Activated gamma-delta T cell (primary cell): ENCODE results near the gene TUBA4A.
A peak's percentile ranks its signal among the peaks of the same experiment; 100 is the strongest.
"Not testable (repeated sequence)": the region's sequence is repeated elsewhere in the genome, so short reads cannot be mapped to it uniquely, and the experiment has no call there.

ENCODE experiments used
- DNase-seq: peaks from one replicate; lab custom pipeline; 2025; lab: John Stamatoyannopoulos, UW

The TUBA4A gene

DNA sequence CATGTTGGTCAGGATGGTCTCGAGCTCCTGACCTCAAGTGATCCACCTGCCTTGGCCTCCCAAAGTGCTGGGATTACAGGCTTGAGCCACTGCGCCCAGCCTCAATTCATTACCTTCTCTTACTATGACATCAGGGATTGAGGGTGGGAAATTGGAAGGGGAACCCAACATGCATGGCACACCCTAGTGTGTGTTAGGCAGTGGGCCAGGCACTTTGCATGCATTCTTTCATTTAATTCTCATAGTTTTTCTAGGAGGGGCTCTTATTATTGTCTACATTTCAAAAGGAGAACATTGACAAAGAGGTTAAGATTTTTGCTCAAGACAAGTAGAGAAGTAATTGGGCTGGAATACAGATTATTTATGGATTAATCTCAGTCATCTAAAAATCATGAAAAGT lies 14.6 kb upstream of the TUBA4A start:
- DNase-seq = no peak

DNA sequence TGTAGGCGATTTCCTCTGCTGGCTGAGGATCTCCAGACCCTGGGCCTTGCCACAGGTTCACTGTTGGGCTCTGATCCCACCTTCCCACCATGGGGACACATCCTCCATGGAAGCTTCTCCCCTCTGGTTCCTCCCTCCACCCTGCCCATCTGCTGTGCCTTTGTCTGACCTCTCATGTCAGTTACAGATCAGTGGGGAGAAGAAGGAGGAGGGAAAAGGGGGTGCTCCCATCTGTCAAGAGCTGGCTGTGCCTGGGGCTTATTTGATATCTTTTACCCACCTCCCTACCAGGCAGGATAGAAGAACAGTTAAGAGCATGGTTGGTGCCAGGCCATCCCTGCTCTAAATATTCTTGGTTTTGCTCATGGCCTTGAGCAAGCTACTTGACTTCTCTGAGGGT lies 13.2 kb upstream of the TUBA4A start:
- no peak for DNase-seq

DNA sequence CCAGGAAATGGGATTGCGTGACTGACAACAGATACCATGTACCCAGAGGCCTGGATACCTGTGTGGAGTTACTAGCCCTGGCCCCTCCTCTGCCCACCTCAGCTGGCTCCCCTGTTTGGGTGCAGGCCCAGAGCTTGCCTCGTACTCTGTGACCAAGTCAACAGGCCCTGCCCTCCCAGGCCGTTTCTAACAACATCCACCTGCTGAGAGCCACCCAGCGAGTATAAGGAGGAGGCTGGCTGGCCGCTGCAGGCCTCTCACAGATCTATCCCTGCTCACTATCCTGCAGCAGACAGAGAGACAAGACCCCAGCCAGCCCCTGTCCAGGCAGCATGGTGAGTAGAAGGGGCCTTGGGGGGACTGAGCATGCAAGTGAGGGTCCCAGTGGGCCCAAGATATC lies 12.5 kb upstream of the TUBA4A start:
- no peak for DNase-seq

DNA sequence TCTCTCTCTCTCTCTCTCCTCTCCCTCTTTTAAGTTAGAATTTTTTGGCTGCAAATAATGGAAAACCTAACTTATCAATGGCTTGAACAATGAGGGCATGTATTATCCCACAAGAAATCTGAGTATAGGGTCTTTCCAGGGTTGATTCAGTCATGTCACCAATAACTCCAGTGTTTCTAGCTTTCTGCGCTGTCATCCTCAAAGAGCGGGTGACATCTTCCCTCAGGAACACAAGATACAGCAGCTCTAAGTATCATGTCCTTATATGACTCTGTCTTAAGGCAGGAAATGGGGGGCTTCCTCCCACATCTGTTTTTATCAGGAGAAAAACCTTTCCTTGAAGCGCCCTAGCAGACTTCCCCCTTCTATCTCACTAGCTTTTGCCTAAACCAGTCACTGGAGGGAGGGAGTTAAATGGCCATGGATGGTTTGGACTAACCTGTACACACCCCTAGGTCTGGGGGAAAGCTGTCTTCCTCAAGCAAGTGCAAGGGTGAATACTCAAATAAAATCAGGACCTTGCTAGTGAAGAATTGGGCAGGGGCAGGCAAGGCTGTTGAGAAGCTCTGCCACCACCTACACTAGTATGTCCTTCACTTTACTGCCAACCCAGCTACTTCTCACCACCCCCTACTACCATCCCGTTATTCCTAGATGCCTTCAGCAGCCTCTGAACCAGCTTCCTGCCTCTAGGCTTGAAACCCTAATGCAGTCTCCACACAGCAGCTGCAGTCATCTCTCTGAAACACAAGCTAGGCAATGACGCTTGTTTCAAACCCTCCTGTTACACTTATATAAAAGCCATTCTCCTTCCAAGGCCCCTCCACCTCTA lies 7.5 kb upstream of the TUBA4A start:
- no peak for DNase-seq

DNA sequence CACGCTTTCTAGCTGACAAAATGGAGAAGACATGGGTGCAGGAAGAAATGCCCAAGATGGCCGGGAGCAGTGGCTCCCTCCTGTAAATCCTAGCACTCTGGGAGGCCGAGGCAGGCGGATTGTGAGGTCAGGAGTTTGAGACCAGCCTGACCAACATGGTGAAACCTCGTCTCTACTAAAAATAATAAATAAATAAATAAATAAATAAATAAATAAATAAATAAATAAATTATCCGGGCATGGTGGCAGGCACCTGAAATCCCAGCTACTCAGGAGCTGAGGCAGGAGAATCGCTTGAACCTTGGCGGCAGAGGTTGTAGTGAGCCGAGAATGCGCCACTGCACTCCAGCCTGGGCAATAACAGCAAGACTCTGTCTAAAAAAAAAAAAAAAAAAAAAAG lies 5.2 kb upstream of the TUBA4A start:
- not testable (repeated sequence) for DNase-seq

DNA sequence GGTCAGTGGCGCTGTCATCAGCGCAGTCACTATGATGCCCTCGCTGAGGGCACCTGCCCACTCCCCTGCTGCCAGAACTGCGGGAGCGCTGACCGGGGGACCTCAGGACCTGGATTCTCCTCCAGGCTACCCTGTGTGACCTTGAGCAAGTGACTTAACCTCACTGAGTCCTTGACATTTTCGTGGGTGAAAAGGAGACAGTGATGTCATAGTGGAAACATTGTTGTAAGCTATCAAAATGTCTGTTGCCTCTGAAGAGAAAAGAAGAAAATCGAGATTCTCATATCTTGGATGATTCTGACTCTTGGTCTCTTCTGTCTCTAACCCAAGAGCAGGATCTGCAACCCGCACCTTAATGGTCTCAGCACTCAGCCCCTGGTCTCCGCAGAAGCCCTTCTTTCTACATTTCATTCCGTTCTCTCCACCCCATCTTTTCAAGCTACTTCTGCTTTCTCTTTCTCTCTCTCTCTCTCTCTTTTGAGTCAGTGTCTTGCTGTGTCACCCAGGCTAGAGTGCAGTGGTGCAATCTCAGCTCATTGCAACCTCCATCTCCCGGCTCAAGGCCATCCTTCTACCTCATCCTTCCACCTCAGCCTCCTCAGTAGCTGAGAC lies 978 bp upstream of the TUBA4A start:
- DNase-seq = no peak

- DNase-seq = peak; percentile 34
Observed at GRCh38 chr2:219252900-219253752, 592 bp downstream of the TUBA4A start, which contains the start of gene TUBA4B. TUBA4B (plus strand) TSS chr2:219253243; CDS start chr2:219253408, 165 bp downstream.

DNA sequence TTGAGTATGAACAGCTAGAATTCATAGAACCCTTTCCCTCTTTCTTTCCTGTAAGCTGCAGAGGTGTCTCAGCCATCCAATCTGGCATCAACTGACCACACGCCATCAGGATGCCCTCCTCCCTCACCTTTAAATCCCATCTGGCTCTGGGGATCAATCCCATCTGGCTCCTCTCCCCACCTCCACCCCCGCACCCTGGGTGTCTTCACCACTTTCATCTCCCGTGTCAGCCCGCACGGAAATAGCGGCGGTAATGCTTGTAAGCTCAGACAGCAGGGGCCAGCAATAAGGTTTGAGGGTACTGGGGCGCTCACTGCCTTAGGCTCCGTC lies 1.2 kb downstream of the TUBA4A start:
- no peak for DNase-seq

- no peak for DNase-seq
Observed at GRCh38 chr2:219252084-219252483, 1.6 kb downstream of the TUBA4A start.

GRCh38 chr2:219251656-219252055 lies 2.1 kb downstream of the TUBA4A start:
- DNase-seq = no peak

- no peak for DNase-seq
Observed at GRCh38 chr2:219250049-219250781, 3.5 kb downstream of the TUBA4A start.

GRCh38 chr2:219249203-219249980 lies 4.3 kb downstream of the TUBA4A start:
- no peak for DNase-seq

DNA sequence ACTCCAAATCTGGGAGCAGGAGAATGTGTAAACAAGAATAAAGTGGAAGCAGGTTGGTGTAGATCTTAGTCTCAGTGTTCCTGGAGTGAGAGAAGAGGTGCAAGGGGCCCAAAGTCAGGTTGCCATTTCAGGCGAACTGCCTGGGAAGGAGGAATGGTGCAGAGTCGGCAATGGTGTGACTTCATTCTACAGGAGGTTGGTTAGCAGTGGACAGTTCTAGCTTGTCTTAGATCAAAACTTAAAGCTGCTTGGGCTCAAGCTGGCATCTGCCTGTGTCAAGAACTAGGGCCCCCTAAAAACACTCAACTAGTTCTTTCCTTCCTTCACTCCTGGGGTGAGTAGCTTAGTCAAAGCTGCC lies 4.9 kb downstream of the TUBA4A start:
- DNase-seq = no peak

GRCh38 chr2:219247678-219248642 lies 5.8 kb downstream of the TUBA4A start:
- DNase-seq = no peak

GRCh38 chr2:219246559-219246958 lies 7.2 kb downstream of the TUBA4A start:
- DNase-seq = no peak

DNA sequence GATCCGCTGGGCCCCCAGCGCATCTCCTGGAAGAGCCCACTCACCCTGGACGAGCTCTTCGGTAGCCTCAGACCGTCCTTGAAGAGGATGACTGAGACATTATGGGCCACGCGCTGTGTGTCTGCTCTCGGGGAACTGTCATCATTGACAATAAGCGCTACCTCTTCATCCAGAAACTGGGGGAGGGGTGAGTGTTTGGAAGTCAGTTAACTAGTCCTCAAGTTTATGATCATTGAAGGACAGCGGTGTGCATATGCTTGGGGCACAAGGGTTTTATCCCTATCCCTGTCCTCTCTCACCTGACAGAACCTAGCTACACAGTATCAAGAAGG lies 7.9 kb downstream of the TUBA4A start:
- DNase-seq = no peak

GRCh38 chr2:219245148-219245898 lies 8.4 kb downstream of the TUBA4A start, which contains the start of the genes GLB1L and STK16:
GLB1L (minus strand) TSS chr2:219245444; CDS start chr2:219243573, 1,871 bp downstream.
STK16 (plus strand) TSS chr2:219245479; CDS start chr2:219246000, 521 bp downstream.
- DNase-seq = peak; percentile 77

DNA sequence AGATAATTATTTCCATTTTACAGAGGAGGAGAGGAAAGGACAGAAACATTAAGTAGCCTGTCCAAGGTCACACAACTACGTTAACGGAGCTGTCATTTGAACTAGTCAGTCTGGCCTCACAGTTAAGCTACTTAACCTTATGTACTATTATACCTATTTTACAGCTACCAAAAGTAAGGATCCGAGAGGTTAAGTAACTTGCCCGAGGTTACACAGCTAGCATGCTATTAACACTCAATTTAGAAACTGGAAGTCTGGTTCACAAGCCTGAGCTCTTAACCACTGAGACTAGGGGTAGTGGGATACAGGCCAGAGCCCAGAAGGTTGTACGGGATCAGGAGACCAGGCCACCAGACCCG lies 8.9 kb downstream of the TUBA4A start:
- no peak for DNase-seq

- no peak for DNase-seq
Observed at GRCh38 chr2:219243291-219243761, 10.4 kb downstream of the TUBA4A start.
